ENCODE results near the gene SEMA7A.
"Not testable (repeated sequence)": the region's sequence is repeated elsewhere in the genome, so short reads cannot be mapped to it uniquely, and the experiment has no call there.

Gene SEMA7A

GRCh38 chr15:74373056-74373650 lies 60.6 kb downstream of the SEMA7A start:
- no peak for DNase-seq (ENCODE audit: low read depth)

GRCh38 chr15:74370471-74370870 lies 63.3 kb downstream of the SEMA7A start:
- DNase-seq (ENCODE audit: low read depth), result no peak

GRCh38 chr15:74369756-74370155 lies 64.0 kb downstream of the SEMA7A start:
- no peak for DNase-seq (ENCODE audit: low read depth)

- DNase-seq (ENCODE audit: low read depth), result no peak
Observed at GRCh38 chr15:74369084-74369745, 64.5 kb downstream of the SEMA7A start.

GRCh38 chr15:74368121-74368520 lies 65.6 kb downstream of the SEMA7A start:
- no peak for DNase-seq (ENCODE audit: low read depth)

- no peak for DNase-seq (ENCODE audit: low read depth)
Observed at GRCh38 chr15:74367296-74367854, 66.4 kb downstream of the SEMA7A start, which contains the start of gene CYP11A1. TSS of gene CYP11A1 (minus strand) at chr15:74367646. CDS start at chr15:74367585, 61 bp downstream.

- no peak for DNase-seq (ENCODE audit: low read depth)
Observed at GRCh38 chr15:74365598-74366445, 67.9 kb downstream of the SEMA7A start.

GRCh38 chr15:74364936-74365597 lies 68.7 kb downstream of the SEMA7A start:
- DNase-seq (ENCODE audit: low read depth), result no peak

- no peak for DNase-seq (ENCODE audit: low read depth)
Observed at GRCh38 chr15:74362482-74362881, 71.3 kb downstream of the SEMA7A start.

GRCh38 chr15:74360855-74361254 lies 72.9 kb downstream of the SEMA7A start:
- DNase-seq (ENCODE audit: low read depth), result not testable (repeated sequence)

GRCh38 chr15:74359376-74359775 lies 74.4 kb downstream of the SEMA7A start:
- DNase-seq (ENCODE audit: low read depth), result not testable (repeated sequence)

All from activated T-cell treated with anti-CD3 and anti-CD28 coated beads for 24 hours (primary cell).